Stimulated activated CD8-positive, alpha-beta memory T cell treated with anti-CD3 and anti-CD28 coated beads, Interleukin-15, amount 100 ng/mL, for 1 hour (primary cell): ENCODE results near the gene SLC16A8.

ENCODE experiments used
- DNase-seq: peaks from one replicate; pipeline ENCODE4 v3.0.0-alpha.2; 2020; ENCODE audit warnings: low read depth

SLC16A8 gene

DNA sequence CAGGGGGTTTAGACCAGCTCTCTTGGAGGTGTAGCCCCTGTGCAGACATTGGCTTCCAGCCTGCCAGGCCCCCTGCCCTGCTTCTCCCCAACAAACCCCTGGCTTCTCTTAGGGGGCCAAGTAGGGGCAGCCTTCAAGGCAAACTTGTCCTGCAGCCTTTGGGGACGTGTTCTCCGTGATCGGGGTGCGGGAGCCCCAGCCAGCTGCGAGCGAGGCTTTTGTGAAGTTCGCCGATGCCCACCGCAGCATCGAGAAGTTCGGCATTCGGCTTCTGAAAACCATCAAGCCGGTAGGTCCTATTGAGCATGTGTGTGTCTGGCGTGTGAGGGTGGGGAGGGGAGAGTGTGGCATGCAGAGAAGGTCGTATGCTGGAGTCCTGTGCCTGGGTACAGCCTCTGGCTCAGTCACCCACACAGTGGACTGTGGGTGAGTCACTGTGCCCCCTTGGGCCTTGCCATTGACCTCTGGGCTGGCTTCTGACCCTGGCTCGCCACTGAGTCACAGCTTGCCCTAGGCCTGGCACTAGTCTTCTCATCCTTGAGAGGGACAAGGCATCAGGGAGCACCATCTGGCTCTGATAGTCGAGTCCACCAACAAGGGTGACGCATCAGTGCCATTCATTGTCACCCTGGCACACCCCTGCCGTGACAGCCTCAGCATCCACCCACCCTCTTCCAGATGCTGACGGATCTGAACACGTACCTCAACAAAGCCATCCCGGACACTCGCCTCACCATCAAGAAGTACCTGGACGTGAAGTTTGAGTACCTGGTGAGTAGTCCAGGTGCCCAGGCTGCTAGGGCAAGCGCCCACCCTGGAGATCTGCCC, 11.4 kb downstream of the SLC16A8 start:
- DNase-seq: no peak

DNA sequence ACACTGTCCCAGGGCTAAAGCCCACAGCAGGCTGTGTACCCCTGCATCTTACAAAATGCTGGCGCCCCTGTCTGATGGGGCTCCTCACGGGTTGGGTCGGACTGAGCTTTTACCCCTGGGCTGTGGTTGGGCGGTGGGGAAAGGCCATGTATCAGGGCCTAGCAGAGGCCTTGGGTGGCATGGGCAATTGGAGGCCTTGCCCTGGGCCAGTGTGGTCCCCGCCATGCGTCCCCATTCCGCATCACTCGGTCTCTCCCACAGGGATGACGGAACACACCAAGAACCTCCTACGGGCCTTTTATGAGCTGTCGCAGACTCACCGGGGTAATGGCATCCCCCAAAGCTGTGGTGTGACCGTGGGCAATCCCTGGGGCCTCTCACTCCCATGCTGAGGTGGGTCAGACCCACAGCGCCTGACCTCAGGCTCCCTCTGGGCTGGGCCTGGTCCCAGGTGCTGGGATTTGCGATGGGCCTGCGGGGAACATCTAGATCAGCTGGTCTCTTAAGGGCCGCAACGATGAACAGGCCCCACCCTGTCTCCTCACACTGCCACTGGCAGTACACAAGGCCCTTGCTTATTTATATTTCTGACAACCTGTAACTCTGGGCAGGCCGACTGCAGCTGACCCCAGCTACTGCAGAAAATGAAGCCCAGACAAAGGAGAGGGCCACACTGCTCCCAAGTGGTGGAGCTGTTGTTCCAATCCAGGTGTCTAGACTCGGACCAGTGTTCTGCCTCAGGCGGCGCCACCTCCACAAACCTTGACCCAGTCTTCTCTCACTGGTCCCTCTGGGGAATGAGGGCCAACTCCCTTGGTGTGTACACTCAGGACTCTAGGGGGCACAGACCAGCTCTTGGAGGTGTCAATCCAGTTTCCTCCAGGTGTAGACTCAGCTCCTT, 12.3 kb downstream of the SLC16A8 start:
- DNase-seq: no peak

DNA sequence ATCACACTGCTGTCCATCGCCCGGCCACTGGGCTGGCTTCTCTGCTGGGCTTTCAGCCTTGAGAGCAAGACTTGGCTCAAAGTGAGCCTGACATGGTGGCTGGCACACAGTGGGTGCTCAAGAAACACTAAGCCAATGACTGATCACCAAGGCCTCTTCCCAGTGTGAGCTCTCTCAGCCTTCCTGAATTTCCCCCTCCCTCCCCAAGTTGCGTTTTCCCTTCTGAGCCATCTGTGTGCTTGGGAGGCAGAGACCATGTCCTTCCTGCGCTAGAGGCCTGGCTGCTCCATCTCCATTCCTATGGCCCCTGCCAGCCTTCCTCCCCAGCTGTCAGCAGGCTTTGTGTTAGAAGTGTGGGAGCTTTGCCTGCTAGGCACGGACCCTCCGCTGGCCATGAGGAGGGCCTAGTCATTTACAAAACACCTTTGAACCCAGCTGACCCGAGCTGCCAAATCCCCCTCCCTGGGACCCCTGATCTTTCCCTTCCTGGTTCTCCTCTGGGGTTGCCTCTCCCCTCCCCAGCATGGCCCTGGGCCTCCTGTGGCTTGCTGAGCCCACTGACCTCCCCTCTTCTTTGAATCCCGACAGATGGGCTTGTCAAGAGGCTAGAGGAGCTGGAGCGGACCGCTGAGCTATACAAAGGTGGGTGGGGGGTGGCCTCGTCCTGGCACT, 13.6 kb downstream of the SLC16A8 start:
- DNase-seq: no peak

DNA sequence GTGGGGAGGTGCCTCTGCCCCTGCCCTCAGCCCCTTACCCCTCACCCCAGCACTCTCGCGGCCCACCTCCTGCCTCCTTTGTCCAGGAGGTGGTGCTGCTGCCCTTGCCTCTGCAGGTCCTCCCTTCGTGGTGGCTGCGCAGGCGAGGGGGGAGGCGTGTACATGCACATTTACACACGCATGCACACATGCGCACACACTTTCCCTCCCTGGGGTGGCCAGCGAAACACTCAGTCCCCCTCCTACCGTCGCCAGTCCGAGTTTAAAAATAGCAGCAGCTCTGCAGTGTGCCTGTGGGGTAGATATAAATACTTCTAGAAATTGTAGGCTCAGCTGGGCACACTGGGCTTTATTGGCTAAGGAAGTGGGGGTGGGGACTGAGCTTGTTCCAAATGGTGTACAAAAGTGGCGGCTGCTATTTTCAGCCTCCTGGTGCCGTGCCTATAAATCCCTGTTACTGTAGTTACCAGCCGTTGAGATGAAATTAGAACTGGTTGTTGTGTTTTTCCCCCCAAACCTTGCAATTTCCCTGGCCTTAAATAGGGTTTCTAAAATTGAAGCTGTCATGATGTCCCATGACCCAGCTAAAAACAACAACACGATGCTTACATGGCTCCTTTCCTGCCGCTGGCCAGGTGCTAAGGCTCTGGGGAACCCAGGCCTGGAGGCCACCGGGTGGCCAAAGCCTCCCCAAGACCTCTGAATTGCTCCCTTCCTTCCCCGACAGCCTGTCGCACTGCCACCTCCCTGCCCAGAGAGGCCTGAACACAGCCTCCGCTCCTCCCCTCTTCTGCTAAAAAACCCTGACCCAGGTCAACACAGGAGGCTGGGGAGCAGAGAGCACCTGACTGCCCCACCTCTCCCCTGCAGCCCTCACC, 14.4 kb downstream of the SLC16A8 start:
- DNase-seq: no peak

DNA sequence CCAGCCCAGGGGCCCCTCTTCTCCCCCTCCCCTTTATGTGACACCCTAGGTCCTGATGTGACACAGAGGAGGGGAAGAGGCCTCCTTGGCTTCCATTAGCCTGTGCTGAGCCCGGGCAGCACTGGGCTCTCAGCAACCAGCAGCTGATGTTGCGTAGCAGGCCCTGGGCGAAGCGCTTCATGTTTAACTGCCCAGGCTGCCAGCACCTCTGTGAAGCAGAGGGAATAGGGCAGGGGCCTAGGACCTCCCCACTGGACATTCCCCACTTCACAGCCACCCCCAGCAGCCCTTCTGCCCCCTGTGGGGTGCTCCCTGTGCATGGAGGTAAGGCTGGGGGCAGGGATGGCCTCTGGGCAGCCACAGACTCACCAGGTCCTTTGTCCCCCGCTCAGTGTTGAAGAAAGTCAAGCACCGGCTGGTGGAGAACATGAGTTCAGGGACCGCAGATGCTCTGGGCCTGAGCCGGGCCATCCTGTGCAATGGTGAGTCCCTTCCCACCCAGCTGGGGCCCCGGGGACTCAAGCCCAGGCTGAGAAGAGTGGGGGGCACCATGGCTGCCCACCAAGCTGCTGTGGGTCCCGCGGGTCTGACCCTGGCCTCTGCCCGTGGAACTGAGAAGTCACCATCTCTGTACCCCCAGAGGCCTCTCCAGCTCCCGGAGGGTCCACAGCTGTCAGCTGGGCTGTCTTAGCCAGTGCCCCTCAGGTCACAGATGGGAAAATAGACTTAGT, 15.2 kb downstream of the SLC16A8 start:
- DNase-seq: no peak

DNA sequence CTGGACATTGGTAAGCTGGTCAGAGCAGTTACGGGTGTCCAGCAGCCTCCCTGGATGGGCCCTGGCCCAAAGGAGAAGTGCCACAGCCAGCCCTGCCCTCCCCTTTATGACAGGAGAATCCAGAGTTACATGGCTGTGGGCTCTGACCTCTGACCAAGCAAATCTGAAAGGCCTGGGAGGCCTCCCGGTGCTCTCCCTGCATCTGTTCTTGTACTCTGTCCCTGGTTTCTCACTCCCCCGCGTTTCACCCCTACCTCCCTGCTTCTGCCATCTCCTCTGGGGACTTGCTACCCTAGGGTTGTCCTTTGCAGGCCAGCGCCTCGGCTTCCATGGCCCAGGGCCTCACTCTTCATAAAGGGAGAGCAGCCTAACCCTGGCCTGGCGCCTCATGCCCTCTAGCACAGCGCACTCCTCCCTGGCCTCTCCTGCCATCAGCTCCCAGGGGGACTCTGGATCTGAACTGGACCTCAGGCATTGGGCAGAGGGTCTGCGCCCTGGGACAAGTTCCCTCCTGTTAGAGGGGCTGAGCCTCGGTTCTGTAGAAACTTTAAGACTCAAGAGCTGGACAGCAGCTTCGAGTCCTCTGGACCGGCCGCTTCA, 16.1 kb downstream of the SLC16A8 start:
- DNase-seq: no peak

DNA sequence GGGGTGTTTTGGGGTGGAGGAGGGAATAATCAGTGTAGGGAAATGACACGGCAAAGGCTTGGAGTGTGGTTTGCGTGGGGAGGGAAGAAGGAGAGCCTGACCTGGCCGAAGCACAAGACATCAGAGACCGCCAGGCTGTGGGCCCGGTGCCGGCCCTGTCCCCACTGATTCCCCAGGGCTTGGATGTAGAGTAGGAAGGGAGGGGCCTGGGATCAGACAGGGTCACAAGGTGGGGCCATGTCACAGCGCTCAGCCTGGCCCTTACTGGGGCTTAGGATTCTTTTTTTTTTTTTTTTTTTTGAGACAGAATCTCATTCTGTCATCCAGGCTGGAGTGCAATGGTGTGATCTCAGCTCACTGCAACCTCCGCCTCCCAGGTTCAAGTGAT, 17.0 kb downstream of the SLC16A8 start:
- no peak for DNase-seq

DNA sequence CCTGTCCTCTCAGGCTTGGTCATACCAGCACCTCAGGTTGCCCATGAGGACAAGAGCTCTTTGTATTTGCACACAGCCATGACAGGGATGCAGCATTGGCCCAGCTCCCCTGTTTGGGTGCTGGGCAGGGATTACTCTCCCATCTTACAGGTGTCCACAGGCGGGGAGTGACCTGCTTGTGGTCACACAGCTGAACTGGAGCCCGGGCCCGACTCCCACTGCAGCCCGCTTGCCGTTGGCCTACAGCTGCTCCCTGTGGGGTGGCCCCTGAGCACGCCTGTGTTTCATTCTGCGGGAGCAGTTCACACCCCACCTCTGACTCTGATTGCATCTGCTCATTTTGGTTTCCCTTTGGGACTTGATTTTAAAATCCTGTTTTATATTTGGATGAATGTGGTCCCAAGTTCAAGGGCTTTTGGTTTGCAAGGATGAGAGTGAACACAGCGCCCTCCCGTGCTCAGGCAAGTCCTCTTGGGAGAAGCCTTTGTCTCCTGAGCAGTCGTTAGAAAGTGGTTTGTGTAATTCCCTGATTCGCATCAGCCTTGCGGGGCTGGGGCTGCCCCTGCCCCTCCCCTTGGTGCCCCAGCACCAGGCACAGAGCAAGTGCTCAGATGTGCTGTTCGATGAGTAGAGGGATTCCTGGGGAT, 17.5 kb downstream of the SLC16A8 start:
- no peak for DNase-seq

DNA sequence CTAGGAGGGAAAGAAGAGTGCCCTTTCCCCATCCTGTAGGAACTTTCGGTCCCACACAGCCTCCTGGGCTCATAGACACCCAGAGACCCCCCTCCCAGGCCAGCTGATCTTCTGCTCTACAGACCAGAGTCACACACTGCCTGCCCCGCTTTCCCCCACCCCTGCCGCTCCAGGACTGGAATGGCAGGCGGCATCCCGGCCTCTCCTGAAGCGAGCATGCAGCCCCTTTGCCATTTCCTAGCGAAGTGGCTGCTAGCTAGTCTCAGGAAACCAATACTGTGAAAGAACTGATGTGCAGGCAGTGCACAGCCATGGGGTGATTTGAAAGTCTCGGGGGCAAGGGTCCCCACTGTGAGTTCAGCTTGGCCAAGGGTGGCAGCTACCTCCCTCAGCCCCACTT, 18.4 kb downstream of the SLC16A8 start:
- no peak for DNase-seq

DNA sequence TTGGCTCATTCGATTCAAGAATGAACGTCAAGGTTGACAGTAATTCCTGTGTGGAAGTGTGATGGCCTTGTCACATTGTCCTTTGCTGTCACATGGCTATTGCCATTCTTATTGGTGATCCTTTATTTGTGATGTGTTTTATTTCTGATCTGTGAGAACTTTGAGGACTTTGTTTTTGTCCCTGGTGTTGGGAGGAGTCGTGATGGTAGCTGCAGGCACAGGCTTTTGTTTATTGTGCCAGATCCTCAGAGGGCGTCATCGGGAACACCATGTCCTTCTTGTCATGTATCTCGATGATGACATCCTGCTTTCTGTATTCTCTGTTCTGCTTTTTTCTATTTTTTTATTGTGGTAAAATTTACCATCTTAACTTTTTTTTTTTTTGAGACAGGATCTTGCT, 21.2 kb downstream of the SLC16A8 start:
- DNase-seq: no peak

DNA sequence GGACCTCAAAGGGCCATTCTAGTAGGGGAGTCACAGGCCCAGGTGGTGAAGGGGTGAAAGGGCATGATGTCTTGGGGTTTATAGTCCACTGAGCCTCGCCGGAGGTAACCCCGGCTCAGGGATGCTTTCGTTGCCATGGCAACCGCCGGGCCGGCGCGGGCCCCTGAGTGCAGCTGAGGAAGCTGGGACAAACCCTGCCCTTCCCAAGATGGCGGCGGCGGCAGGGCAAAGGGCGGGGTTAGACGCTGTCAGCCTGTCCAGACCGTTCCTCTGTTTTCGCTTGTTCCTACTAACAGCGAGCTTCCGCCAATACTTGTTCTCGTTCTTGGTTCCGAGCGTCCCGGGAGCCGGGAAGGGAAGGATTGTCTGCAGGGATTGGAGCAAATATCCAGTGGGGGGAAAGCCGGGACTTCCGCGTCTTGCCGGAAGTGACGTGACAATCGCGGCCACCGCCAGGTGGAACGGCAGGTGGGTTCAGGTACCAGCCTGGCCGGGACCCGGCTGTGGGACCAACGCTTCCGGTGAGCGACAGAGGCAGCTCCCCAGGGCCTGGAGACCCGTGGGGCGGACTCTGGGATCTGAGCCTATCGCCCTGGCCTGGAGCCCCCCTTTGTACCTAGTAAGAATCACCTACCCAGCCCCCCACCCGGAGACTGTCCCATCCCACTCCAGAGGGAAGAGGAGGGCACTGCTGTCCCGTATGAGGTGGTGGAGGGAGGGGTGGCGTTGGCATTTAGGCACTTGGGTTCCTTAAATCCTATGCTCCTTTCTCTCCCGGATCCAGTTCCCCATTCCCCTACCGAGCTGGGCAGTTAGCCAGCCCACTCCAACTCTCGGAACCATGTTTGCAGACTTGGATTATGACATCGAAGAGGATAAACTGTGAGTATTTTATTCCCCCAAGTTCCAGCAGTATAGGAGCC, 26.8 kb downstream of the SLC16A8 start, which contains the start of gene PICK1:
TSS of gene PICK1 (plus strand) at position 436 of the 923 bp plus-strand sequence. CDS start at position 842, 406 bp downstream.
- peak; percentile 49 for DNase-seq

DNA sequence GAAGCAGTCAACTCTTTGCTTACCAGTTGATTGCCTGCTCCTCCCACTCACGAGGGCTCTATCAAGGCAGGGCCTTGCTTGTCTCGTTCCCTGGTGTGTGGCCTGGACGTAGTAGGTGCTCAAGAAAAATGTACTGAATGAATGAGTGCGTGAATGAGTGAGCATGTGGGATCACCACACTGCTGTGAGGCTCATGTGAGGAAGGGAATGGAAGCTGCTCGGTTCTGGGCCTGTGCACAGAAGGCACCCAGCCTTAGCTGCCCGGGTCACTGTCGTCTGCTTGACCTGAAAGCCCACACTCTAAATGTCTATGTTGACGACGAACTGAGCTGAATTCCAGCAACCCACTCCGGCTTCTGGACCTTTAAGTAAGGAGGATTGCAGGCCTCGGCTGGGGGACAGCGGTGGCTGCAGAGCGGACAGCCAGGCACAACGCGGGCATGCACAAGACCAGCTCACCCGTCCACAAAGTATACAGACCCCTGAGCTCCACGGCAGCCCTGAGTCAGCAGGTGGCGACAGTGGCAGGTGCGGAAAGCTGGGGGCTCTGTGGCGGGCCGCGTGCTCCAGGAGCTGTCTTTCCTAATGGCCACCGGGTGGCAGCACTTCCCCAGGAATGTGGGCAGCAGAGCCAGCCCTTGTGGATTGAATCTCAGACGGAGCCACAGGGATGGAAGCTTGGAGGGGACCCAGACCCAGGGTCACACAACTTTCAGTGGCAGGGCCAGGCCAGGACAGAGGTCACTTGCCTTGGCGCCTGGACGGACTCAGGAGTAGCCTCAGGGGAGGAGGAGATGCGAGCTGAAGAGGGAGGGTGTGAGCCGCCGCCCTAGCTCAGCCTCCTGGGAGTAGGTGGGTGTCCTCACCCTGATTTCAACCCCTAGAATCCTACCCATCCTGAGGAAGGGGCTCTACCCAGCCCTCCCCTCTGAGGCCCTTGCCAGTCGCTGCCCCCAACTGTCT, 31.8 kb downstream of the SLC16A8 start:
- peak; percentile 64 for DNase-seq

DNA sequence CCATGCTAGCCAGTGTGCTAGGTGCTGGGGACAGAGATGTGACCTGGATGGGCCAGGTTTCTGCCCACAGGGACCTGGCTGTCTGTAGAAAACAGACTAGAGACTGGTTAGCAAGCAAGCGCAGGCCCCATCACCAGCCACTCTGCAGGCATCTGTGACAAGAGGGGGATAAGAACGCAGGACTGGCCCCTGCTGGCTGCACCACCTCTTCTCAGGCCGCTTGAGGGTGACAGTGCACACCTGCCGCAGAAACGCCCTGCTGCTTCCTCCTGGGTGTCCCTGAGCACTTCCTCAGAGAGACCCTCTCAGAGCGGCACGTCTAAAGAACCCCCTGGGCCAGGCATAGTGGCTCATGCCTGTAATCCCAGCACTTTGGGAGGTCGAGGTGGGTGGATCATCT, 32.7 kb downstream of the SLC16A8 start:
- DNase-seq: no peak

DNA sequence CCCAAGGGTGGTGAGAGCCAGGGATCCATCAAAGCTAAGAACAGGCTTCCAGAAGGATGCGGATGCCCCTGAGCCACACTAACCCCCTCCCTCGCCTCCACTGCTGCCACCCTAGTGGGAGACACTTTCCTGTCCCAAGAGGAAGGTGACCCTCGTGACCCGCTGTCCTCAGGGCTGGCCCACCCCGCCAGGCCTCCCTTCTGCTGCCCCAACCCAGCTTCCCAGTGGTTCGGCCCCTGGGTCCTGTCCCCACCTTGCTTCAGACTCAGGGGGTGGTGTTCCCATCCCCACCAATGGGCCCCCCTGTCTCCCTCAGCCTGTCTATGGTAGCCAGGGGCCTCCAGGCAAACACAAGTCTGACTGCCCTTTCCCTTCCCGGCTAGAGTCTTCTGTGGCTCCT, 33.3 kb downstream of the SLC16A8 start:
- no peak for DNase-seq

DNA sequence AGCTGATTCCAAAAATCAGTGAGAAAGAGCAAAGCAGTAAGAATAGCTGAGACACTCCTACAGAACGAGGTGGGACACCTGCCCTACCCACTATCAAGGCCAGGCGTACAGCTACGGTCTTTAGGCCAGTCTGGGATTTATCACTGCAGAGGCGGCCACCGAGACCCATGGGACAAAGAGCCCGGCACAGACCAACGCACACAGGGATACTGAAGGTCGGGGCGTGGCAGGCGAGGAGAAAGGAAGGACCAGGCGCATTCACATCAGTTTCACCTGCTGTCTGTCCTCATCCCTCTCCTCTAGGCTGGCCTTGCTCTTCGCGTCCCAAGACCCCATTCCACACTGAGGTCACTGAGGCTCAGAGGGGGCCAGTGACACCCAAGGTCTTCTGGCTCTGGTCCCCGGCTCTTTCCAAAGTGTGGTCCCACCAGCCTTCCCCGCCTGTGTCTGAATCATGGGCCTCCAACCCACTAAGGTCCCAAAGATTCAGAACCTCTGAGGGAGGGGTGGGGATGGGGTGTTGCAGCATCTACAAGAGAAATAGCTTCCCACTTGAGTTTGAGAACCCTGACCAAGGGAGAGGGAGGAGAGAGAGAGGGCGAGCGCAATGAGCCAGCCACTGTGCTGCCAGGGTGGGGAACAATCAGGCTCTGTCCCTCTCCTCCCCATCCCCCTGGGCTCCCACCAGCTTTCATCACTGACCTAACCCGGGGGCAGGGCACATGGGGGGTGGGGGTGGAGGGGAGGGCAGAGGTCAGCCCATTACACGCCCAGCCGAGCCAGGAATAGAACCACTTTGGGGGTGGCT, 34.0 kb downstream of the SLC16A8 start:
- no peak for DNase-seq

DNA sequence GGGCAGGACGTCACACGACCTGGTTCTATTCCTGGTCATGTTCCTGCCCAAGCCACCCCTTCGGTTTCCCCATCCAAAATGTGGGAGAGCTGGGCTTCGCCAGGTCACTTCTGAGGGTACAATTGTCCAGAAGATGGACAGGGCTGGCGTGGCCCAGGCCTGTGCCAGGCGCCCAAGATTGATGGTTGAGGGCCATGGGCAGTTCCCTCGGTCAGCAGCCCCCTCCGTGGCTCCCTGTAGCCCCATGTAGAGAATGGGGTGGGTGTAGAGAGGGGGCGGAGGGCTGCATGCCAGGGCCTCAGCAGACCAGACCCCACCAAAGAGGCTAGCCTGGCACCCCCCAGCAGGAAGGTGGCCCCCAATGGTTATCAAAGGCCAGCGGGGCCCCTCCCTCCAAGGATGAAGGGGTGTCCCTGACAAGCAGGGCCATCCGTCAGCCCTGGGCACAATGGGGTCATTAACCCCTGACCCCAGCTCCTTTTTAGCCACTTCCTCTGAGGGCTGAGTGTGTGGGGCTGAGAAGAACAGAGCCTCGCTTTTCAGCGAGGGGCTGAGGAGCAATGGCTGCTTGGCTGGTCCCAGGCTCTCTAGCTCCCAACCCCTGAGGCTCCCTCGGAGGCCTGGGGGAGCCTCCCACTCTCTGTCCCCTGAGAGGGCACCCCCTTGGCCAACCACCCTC, 37.8 kb downstream of the SLC16A8 start:
- DNase-seq: no peak
